Esophagus squamous epithelium (tissue), 4 donors: ENCODE measurements around the gene ADIPOR2.

Experiments
- POLR2A ChIP-seq, 4 donors: fragments of 450-650 bp; IDR thresholded peaks; one replicate each; pipeline ENCODE4 v1.6.1; 2017; ENCODE audit warnings: antibody characterized with exemption in 4 of 4, mild to moderate bottlenecking in 4 of 4, moderate library complexity in 3 of 4
- TF ChIP-seq, protein P1 (sequence below), 6 experiments: fragments of 450-650 bp in 4 of 6; fragments of 200-600 bp in 2 of 6; sonication (generic) in 2 of 6; IDR thresholded peaks; one replicate each; pipeline ENCODE4 v1.5.1; 2016 to 2019; ENCODE audit warnings: antibody characterized with exemption in 6 of 6, mild to moderate bottlenecking in 4 of 6, moderate library complexity in 4 of 6

- TF ChIP-seq, protein P1, sequence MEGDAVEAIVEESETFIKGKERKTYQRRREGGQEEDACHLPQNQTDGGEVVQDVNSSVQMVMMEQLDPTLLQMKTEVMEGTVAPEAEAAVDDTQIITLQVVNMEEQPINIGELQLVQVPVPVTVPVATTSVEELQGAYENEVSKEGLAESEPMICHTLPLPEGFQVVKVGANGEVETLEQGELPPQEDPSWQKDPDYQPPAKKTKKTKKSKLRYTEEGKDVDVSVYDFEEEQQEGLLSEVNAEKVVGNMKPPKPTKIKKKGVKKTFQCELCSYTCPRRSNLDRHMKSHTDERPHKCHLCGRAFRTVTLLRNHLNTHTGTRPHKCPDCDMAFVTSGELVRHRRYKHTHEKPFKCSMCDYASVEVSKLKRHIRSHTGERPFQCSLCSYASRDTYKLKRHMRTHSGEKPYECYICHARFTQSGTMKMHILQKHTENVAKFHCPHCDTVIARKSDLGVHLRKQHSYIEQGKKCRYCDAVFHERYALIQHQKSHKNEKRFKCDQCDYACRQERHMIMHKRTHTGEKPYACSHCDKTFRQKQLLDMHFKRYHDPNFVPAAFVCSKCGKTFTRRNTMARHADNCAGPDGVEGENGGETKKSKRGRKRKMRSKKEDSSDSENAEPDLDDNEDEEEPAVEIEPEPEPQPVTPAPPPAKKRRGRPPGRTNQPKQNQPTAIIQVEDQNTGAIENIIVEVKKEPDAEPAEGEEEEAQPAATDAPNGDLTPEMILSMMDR (IDR thresholded peaks at IDR 0.05) = no peak
- TF ChIP-seq POLR2A (IDR thresholded peaks at IDR 0.05) = no peak
These were observed 35.6 kb upstream of the ADIPOR2 start for GRCh38 chr12:1655225-1655788.
